ENCODE results near the gene ZNF708. TPM values are rescaled to one million over a fixed set of nuclear protein-coding genes. Genes with fewer than 3 reads are reported as not detected.

The ZNF708 gene
- polyA plus RNA-seq, 1 donor from 2014 or later = 30.9 TPM

DNA sequence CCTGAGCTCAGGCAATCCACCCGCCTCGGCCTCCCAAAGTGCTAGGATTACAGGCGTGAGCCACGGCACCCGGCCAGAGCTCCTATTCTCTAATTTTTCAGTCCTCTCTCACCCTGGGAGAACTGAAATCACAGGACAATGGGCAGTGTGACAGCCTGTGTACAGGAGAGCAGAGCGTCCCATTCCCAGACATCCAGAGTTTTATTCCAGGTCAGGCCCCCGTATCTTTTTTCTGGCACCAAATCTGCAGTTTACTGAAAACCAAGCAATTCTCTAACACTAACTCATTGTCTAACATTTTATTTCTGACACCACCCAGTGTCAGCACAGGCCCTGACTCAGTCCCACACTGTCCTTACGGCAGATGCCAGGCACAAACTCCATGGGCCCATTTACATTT, 6.7 kb downstream of the ZNF708 start:
- Histone ChIP-seq H3K79me2 (replicated peaks; ENCODE audit: insufficient read depth, low read length) (peaks cover 94% of the 10 kb centered on the region), H3K9ac (ENCODE audit: low read length) (no peak overlapping the region), H3F3A (ENCODE audit: insufficient read depth, low read length, poor library complexity, severe bottlenecking) (no peaks in the 10 kb centered on the region), H2AFZ (ENCODE audit: low read depth, low read length) (no peak overlapping the region), H3K9me3 (ENCODE audit: low read length) (peaks cover 9% of the 10 kb centered on the region), H3K4me3 (ENCODE audit: low read length) (no peak overlapping the region), H4K20me1 (ENCODE audit: insufficient read depth) (no peaks in the 10 kb centered on the region), H3K27ac (ENCODE audit: low read length) (no peak overlapping the region), H3K36me3 (ENCODE audit: insufficient read depth, low read length) (peaks cover 5% of the 10 kb centered on the region), H3K9me2 (ENCODE audit: insufficient read depth, low read length) (no peaks in the 10 kb centered on the region), H3K27me3 (ENCODE audit: insufficient read depth, low read depth, low read length) (no peaks in the 10 kb centered on the region), H3K4me2 (ENCODE audit: low read length) (no peak overlapping the region)
- TF ChIP-seq TAF1 (IDR thresholded peaks at IDR 0.05; ENCODE audit: low read depth) = no peak
- no peak for TF ChIP-seq RAD21 (conservative IDR thresholded peaks at IDR 0.05)
- TF ChIP-seq, protein P1, sequence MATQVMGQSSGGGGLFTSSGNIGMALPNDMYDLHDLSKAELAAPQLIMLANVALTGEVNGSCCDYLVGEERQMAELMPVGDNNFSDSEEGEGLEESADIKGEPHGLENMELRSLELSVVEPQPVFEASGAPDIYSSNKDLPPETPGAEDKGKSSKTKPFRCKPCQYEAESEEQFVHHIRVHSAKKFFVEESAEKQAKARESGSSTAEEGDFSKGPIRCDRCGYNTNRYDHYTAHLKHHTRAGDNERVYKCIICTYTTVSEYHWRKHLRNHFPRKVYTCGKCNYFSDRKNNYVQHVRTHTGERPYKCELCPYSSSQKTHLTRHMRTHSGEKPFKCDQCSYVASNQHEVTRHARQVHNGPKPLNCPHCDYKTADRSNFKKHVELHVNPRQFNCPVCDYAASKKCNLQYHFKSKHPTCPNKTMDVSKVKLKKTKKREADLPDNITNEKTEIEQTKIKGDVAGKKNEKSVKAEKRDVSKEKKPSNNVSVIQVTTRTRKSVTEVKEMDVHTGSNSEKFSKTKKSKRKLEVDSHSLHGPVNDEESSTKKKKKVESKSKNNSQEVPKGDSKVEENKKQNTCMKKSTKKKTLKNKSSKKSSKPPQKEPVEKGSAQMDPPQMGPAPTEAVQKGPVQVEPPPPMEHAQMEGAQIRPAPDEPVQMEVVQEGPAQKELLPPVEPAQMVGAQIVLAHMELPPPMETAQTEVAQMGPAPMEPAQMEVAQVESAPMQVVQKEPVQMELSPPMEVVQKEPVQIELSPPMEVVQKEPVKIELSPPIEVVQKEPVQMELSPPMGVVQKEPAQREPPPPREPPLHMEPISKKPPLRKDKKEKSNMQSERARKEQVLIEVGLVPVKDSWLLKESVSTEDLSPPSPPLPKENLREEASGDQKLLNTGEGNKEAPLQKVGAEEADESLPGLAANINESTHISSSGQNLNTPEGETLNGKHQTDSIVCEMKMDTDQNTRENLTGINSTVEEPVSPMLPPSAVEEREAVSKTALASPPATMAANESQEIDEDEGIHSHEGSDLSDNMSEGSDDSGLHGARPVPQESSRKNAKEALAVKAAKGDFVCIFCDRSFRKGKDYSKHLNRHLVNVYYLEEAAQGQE (IDR thresholded peaks at IDR 0.05; ENCODE audit: borderline replicate concordance) = no peak
- TF ChIP-seq EZH2 (IDR thresholded peaks at IDR 0.05; ENCODE audit: borderline replicate concordance, insufficient read depth, low read length, poor library complexity, severe bottlenecking) = no peak
- no peak for TF ChIP-seq SMC3 (conservative IDR thresholded peaks at IDR 0.05; ENCODE audit: poor library complexity)
- no peak for TF ChIP-seq POLR2AphosphoS5 (IDR thresholded peaks at IDR 0.05)
- no peak for TF ChIP-seq MXI1 (conservative IDR thresholded peaks at IDR 0.05; ENCODE audit: poor library complexity, severe bottlenecking)
- TF ChIP-seq, protein P2, sequence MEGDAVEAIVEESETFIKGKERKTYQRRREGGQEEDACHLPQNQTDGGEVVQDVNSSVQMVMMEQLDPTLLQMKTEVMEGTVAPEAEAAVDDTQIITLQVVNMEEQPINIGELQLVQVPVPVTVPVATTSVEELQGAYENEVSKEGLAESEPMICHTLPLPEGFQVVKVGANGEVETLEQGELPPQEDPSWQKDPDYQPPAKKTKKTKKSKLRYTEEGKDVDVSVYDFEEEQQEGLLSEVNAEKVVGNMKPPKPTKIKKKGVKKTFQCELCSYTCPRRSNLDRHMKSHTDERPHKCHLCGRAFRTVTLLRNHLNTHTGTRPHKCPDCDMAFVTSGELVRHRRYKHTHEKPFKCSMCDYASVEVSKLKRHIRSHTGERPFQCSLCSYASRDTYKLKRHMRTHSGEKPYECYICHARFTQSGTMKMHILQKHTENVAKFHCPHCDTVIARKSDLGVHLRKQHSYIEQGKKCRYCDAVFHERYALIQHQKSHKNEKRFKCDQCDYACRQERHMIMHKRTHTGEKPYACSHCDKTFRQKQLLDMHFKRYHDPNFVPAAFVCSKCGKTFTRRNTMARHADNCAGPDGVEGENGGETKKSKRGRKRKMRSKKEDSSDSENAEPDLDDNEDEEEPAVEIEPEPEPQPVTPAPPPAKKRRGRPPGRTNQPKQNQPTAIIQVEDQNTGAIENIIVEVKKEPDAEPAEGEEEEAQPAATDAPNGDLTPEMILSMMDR (IDR thresholded peaks at IDR 0.05; ENCODE audit: poor library complexity, severe bottlenecking) = no peak
- no peak for TF ChIP-seq EP300 (conservative IDR thresholded peaks at IDR 0.05; ENCODE audit: poor library complexity, severe bottlenecking)

DNA sequence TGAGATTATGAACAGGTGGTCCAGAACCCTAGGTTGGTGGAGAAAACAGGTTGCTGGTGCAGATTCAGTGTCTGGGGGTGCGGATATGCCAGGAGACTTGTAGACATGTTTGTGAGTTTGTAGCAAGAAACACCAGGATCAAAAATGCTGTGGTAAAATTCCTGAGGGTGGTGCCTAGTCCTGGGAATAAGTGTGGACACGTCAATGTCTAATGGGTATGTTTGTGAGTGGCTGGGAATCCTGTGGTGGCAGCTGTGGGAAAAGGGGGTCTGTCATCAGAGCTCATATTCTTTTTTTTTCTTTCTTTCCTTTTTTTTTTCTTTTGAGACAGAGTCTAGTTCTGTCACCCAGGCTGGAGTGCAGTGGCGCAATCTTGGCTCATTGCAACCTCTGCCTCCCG, 7.2 kb downstream of the ZNF708 start:
- Histone ChIP-seq H3K4me3 (ENCODE audit: low read length) (no peak overlapping the region), H2AFZ (ENCODE audit: low read depth, low read length) (no peak overlapping the region), H3K27ac (ENCODE audit: low read length) (no peak overlapping the region), H3F3A (ENCODE audit: insufficient read depth, low read length, poor library complexity, severe bottlenecking) (no peaks in the 10 kb centered on the region), H4K20me1 (ENCODE audit: insufficient read depth) (no peaks in the 10 kb centered on the region), H3K9ac (ENCODE audit: low read length) (no peak overlapping the region), H3K9me3 (ENCODE audit: low read length) (peaks cover 9% of the 10 kb centered on the region), H3K27me3 (ENCODE audit: insufficient read depth, low read depth, low read length) (no peaks in the 10 kb centered on the region), H3K79me2 (replicated peaks; ENCODE audit: insufficient read depth, low read length) (peaks cover 94% of the 10 kb centered on the region), H3K9me2 (ENCODE audit: insufficient read depth, low read length) (no peaks in the 10 kb centered on the region), H3K4me2 (ENCODE audit: low read length) (no peak overlapping the region), H3K36me3 (ENCODE audit: insufficient read depth, low read length) (peaks cover 5% of the 10 kb centered on the region)
- no peak for TF ChIP-seq MXI1 (conservative IDR thresholded peaks at IDR 0.05; ENCODE audit: poor library complexity, severe bottlenecking)
- no peak for TF ChIP-seq SMC3 (conservative IDR thresholded peaks at IDR 0.05; ENCODE audit: poor library complexity)
- TF ChIP-seq EP300 (conservative IDR thresholded peaks at IDR 0.05; ENCODE audit: poor library complexity, severe bottlenecking) = no peak
- TF ChIP-seq RAD21 (conservative IDR thresholded peaks at IDR 0.05) = no peak
- TF ChIP-seq TAF1 (IDR thresholded peaks at IDR 0.05; ENCODE audit: low read depth) = no peak
- TF ChIP-seq, protein P2 (IDR thresholded peaks at IDR 0.05; ENCODE audit: poor library complexity, severe bottlenecking) = no peak
- TF ChIP-seq EZH2 (IDR thresholded peaks at IDR 0.05; ENCODE audit: borderline replicate concordance, insufficient read depth, low read length, poor library complexity, severe bottlenecking) = no peak
- TF ChIP-seq POLR2AphosphoS5 (IDR thresholded peaks at IDR 0.05) = no peak
- TF ChIP-seq, protein P1 (IDR thresholded peaks at IDR 0.05; ENCODE audit: borderline replicate concordance) = no peak
